Right hindlimb (tissue), 1 donor: ENCODE measurements around the gene ZMIZ1.

Source experiments
- DNase-seq: peaks from one replicate; pipeline ENCODE4 v3.0.0-alpha.2; 2018

ZMIZ1 gene

DNA sequence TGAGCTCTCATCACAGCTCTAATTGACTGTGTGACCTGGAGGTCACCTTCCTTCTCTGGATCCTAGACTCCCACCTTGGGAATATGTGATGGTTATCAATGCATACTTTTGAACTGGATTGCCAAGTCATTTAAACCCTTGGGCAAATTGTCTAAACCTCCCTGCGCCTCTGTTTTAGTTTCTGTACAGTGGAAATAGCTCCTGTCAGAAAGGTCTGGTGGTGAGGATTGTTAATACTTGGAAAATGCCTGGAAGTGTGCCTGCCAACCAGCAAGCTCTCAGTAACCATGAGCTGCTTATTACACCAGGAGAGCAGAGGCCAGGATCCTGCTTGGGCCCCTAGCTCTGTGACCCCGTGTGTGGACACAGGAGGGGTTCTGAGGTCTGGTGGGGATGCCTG, 169.8 kb downstream of the ZMIZ1 start:
- DNase-seq = no peak

DNA sequence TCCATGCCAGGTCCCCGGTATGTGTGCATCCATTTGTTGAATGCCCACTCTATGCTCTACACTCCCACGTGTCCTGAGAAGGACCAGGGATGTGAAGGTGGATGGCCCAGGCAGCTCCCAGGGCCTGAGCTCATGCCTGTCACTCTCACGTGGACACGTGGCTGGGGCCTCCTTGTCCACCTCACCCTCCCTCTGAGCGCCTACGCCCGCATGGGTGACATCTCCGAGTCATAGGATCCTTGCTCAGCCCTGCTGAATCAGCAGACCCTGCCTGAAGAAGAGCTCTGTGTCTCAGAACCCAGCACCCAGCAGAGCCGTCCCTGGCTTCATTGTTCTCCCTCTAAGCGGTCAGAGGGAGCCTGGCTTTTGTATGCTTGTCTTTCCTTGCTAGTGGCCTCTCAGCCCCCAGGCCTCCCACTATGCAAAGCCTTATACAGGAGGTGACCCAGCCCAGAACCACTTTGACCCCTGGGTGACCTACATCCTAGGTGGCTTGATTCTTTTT, 170.6 kb downstream of the ZMIZ1 start:
- DNase-seq = no peak

DNA sequence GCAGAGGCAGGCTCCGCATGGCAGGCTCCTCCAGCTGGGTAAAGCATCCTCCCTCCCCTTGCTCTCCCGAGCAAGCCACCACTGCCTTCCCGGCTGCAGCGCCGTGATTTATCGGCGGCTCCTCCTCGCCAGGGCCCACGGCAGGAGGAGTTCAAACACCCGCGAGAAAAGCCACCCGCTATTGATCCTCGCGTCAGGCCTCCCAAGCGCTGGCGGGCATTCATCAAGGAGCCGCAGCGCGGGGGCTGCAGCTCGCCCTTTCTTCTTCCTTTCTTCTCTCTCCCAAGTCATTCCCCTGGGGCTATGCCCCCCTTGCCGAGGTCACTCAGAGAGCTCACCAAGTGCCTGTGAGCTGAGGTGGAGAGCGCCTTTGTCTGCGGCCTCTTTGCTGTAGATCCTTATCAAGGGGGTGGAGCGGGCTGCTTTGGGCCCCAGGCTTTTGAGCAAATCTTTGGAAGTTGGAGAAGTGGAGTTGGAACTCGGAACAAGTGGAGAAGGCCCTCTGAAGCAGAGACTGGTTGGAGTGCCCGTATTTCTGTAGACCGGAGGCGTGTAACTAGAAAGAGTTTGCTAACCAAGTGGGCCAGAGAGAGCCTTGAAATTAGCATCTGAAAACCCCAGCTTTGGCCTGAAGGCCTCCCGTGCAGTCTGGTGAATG, 171.3 kb downstream of the ZMIZ1 start:
- no peak for DNase-seq

DNA sequence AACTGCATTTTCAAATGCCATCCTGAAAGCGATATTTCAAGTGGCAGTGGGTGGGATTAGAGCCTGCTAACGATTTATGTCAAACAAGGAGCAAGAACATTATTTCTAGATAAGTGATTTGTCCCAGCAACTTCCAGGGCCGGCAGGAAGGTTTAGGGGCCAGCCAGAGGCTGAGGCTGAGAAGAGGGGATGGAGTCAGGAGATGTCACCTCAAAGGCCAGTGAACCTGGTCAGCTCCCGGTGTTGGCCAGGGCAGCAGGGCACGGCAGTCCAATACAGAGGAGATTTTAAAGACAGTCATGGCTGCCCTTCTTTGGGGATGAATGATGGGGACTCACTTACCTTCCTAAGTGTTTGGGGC, 172.8 kb downstream of the ZMIZ1 start:
- no peak for DNase-seq

DNA sequence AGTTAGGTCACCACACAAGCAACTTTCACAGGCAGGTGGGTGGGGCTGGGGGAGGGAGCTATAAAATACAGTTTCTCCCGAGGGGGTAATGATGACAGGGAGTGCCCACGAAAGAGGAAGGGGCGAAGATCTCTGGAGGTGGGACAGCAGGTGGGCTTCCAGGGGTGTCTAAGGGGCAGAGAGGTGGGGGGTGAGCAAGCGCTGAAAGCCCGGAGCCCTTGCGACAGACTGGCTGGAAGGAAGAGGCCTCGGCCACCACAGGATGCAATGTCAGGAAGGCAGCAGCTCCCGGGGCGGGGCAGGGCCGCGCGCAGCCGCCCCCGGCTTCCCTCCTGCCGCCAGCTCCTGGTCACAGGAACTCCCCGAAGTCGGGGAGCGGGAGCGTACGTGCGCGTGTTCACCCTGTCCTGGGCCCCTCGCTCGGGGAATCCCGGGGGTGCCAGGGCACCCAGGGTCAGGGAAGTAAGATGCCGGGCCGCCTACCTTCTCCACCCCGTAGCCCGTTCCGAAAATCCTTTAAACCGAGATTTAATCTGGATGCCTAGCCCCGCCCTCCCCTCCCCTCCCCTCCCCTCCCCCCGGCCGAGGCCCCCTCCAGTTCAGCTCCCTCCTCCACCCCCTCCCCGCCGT, 173.3 kb downstream of the ZMIZ1 start:
- DNase-seq = peak; percentile 76

DNA sequence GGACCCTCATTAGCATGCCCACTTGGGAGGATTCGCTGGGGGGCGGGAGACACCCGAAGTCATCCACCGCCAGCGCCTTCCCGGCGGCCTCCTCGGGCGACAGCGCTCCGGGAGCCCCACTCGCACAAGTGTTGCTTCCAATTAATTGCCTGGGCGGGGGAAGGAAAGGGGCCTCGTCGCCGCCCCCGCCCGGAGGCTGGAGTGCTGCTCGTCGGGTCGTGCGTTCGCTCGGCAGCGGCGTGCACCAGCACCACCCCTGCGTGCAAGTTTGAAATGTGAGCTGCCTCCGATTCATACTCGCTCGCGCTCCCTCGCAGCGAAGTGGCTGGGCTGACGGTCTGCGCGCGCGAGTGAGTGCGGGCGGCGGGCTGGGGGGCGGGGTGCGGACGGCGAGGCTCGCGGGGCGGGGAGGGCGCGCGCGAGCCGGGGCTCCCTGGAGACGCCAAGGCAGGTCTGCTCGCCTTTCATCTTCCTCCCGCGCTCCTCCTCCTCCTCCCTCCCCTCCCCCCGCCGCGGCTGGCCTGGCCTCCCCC, 173.9 kb downstream of the ZMIZ1 start:
- DNase-seq = peak; percentile 87

DNA sequence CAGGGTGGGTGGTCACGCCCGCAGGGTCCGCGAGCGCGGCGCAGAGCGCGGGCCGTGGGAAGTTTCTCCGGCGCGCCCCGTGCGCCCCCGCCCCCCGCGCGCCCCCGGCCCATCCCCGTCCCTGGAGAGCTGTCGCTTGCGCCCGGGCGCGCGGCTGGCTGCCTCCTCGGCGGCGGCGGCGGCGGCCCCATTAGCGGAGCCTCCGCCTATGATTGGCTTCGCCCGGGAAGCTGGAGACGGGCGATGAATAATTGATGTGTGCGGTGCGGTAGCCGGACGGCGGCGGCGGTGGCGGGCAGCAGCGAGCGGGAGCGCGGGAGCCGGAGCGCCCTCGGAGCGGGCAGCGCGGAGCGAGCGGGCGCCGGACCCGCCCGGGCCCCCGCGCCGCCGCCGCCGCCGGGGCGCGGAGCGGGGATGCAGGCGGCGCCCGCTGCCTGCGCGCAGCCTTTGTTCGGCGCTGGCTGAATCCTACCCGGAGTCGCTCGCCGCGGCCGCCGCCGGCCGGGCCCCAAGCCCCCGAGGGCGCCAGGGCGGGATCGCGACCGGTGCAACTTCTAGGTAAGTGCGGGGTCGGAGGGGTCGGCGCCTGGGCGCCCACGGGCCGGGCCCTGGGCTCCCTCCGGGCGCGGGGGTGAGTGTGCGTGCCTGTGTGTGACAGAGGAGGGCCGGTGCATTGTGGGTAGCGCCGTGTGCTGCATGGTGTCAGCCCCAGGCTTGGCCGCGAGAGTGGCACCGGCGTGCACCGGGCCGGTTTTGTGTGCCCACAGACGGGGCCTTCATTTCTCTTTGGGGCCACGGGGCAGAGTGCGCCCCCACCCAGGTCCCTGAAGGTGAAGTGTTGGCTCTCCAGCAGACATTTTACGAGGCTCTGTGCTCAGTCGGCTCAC, 174.7 kb downstream of the ZMIZ1 start:
- peak; percentile 63 for DNase-seq

DNA sequence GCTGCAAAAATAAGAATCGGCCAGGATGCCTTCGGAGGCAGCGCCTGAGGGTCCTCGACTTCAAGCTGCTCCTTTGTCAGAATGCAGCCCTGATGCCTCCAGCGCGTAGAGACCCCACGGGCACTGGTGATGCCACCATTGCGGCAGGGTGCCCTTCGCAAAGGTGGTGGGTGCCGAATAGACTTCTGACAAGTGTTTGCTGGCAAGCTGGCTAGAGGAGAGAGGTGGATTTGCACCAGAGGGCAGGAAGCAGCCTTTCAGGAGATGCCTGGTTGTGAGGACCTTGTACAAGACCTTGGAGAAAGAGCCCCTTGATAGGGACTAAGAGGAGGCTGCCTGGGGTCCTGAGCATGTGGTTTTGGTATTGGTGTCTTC, 175.3 kb downstream of the ZMIZ1 start:
- no peak for DNase-seq

DNA sequence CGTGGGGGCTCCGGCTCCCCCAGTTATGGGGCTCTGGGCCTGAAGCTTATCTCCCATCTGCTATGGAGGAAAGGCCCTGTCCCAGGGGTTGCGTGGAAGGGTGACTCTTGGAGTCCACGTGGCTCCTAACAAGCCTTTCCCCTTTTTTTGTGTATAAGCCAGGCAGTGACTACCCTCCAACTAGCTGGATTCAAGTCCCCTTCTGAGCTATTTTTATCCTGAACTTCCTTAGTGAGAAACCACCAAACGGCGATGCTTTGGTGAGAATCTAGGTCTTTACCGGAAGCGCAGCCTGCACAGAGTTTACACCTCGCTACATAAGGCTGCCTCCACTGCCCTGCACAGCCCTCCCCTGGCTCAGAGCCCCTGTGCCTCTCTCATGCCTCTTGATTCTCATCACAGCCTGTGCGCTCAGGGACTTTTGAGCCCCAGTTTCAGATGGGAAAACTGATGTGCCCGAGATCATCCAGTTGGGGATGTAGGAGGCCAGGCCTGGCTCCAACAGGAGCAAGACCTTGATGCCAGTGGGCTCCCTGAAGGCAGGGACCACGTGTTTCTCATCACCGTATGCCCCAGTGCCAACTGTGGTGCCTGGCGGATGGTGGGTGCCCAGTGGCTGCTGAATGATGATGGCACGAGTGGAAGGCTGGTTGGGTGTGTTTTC, 176.2 kb downstream of the ZMIZ1 start:
- no peak for DNase-seq

DNA sequence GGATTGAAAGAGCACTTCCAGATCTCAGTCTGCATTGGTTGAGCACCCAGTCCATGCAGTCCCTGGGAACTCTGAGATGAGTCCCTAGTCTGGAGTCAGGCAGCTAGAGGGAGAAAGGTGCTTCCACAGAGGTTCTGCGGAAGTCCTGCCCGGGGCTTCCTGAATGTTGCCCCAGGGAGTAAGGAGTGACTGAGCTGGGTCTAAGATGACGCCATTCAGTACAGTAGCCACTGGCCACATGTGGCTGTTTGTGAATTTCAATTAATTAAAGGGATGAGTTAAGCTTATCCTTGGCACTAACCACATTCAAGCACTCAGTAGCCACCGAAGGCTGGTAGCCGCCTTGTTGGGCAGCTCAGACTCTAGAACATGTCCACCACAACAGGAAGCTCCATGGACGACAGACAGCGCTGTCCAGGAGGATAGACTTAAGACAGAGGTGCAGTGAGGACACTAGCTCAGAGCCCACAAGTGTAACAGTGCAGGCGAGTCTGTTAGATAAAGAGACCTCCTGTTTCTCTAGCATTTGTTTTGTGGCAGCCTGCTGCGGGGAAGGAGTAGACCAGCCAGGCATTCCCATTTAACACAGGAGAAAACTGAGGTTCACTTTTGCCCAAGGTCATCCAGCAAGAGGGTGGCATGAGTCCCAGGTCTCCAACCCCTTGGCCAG, 176.9 kb downstream of the ZMIZ1 start:
- DNase-seq = no peak

DNA sequence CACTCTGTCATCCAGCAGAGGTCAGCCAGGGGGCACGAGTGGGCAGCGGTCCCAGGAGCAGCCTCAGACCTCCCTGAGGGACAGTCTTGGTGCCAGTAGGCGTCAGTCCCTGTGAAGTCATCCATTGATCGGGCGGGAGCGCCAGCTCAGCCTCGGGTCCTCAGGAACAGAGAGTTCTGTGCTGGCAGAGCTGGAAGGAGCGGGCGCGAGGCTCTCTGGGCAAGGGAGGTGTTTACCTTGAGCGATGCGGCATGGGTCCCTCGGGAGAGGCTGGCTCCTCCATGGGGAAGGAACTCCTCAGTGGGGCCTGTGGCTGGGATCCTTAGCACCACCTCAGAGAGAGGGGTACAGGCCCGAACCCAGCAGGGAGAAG, 177.4 kb downstream of the ZMIZ1 start:
- DNase-seq = no peak

DNA sequence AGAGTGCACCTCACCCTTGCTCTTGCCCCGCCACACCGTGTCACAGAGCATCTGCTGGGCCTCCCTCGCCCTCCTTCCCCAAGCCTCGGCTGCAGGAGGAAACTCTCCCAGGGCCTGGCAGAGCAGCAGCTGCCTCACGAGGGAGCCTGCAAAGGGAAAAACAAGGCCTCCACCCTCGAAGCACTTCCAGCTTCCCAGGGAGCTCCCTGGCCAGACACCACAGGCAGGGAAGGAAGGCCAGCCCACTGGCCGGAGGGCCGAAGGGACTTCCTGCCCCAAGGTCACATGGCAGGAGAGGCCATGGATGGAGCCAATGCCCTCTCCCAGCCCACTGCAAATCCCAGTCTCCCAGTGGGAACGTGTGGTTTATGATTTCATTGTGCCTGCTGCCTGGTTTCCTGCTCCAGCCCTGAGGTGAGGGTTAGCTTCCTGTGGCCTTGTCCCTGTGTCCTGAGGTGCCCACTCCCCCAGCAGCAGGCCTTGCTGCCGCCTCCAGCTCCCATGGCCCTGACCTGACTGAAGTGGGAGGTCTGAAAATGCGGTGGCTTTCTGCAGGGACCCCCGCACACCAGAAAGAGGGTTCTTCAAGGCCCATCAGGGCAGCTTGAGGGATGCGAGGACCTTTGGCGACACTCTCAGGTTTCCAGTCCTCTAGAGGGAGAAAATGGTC, 178.0 kb downstream of the ZMIZ1 start:
- DNase-seq = peak; percentile 63

DNA sequence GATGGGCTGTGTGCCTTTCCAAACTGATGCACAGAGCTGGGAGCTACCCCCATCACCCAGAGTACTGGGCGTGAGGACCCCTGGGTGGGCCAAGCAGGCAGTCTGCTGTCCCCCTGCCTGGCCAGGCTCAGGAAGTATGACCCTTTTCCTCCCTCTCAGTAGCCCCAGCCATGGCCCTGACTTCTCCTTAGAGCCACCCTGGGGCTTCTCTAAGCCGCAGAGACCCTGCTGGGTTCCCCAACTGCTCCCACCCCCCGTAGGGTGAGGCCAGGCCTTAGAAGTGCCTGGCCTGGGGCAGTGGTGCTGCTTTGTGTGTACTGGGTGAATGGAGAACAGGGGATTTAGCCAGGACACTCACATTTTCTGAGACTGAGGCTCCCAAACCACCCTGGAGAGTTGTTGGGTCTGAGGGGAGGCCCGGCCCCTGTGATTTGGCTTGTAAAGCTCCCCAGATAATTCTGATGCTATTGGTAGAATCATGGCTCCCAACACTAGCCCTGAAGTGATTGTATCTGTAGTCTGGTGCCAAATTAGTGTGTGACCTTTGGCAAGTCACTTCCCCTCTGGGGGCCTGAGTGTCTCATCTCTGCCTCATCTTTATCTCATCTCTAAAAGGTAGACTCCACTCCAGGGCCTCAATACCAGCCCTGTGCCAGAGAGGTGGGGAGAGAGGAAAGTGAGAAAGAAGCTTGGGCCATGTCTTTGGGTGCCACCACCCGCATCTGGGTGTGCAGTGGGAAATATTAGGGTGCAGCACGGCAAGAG, 178.8 kb downstream of the ZMIZ1 start:
- no peak for DNase-seq

DNA sequence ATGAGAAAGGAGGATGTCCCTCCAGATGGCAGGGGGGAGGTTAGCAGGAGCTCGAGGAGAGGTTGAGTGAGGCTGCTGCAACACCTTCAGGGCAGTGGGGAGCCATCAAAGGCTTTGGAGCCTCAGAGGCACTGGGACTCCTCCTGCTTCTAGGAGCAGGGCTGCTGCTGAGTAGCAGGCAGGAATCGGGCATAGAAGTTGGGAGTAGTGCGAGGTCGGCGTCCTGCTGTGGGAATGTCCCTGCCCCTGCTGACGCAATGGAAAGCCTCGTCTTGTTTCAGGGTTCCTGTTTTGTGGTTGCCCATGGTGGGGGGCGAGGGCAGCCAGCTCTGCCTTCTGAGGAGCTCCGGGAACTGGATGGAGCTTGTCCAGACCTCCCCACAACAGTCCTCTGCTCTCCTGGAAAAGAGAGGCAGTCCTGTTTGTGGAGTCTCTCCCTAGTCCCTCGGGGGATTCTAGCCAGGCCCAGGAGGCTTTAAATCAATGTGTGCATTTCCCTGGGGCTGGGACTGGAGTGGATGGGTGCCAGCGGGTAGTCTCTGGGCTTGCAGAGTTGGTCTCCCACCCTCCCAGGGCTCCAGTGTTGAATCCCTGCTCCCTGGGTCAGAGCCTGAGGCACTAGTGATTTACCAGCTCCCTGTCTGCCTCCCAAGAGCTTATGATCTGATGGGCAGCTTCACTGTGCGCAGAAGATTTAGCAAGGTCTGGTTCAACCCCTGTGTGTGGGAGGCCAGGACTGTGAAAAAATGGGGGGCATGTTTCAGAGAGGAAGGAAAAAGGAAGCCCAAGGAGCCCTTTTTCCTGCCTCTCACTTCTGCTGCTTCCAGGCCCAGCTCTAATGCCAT, 179.8 kb downstream of the ZMIZ1 start:
- peak; percentile 72 for DNase-seq

DNA sequence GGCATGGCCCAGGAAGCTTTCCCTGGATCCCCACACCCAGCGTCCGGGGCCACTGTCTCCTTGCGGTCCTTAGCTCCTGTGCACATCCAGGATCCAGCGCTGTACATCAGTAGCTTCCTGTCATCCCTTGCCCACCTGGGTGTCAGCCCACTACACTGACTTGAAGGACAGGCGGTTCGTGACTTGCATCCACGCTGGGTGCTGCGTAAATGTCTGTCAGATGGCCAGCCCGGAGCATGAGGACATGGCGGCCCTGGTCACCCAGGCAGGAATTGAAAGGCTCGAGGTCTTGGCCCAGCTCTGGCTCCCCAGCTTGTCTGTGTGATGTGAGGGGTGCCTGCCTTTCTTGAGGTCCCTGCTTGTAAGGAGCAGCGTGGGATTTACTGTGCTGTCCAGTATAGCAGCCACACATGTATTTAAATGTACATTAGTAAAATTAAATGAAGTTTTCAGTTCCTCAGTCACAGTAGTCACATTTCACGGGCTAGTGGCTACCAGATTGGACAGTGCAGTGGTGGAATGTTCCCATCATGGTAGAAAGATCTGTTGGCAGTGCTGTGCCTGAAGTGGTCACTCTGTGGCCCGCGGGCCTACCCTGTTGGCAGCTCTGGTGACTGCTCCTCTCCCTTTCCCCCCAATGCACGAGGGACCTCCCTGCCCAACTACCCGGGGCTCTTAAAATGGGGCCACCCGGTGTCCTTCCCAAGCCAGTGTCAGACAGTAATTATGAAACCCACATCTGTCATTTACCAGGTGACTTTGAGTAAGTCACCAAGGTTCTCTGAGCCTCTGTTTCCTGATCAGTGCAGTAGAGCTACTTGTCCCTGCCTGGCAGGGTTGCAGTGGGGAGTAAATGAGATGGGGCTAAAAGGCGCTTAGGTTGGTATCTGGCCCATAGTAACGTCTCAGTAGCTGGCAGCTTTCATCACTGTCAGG, 180.7 kb downstream of the ZMIZ1 start:
- DNase-seq = no peak

DNA sequence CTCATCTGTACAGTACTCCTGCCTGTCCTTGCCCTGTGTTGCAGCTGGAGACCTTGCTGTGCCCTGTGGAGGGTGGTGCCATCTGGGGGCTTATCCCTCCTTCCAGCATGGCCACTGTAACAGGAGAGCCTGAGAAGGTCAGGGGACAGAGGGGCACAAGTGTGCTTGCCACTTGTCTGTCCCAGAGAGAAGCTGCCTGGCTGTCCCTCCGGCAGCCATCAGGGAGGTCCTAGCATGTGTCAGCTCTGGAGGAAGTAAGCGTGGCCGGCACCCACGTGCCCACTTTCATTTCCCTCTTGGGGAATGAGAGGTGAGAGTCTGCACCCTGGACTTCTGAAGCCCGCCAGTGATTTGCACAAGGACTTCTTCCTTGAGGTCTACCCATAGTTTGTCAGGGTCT, 181.5 kb downstream of the ZMIZ1 start:
- DNase-seq = no peak

DNA sequence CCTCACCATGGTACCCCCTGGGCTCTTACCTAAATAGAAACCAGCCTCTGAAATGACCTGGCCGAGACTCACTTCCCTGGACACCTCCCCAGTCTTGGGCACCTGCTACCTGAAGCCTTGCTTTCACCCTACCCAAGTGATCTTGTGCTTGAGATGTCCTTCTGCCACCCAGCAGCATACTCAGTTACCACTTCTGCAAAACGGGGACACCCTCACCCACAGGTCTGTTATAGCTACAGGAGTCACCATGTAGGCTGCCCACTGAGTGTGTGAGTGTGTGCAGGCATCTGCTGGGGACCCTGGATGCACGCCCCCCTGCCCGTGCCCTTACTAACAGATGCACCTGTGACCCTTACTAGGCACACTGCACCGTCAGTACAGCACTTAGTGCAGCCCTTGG, 183.7 kb downstream of the ZMIZ1 start:
- DNase-seq = no peak

DNA sequence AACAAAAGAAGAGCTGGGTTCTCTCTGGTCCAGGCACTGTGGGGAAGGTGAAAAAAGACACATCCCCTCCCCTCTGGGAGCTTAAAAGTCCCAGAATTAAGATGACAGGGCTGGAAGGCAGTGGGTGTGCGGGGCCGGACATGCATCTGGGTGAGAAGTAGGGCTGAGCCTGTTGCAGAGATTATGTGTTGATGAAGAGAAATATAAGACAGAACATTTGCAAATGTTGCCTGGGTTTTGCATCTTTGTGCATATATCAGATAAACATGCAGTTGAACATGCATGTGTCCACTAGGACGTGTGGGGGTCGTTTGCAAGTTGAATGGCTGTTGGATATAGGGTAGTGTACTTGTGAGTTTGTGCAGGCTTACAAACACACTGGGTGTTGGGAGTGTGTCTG, 184.2 kb downstream of the ZMIZ1 start:
- DNase-seq = no peak

DNA sequence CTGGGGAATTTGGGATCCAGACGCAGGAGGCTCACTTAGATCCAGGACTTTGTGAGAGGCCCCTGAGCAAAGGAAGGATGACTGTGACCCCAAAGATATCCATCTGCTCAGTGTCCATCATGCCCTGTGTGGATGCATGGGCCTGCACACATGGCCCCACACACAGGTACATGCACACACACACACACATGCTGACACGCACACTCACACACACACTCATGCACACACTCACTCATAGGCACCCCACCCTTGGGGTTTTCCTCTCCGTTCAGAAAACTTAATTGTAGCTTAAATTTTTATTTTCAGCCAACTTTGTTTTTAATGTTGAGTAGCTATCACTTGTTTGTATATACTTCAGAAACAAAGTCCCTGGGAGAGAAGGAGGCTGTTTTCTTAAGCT, 184.9 kb downstream of the ZMIZ1 start:
- no peak for DNase-seq
